Uterus (tissue), 4 donors: ENCODE data around the gene PLBD2. TPM values are rescaled to one million over a fixed set of nuclear protein-coding genes. Genes with fewer than 3 reads are reported as not detected.

Experiments used
- DNase-seq, 2 donors: peaks; one replicate each; pipeline ENCODE4 v3.0.0-alpha.2; 2019 to 2020
- H3K27ac ChIP-seq, 2 donors: fragments of 200-600 bp; sonication (generic); 1 replicate in 1 of 2; 2 replicates in 1 of 2; pipeline ENCODE4 v1.5.1; 2016 to 2018
- H3K27me3 ChIP-seq, 2 donors: fragments of 200-600 bp; sonication (generic); one replicate each; pipeline ENCODE4 v1.5.1; 2018 to 2019; ENCODE audit warnings: control low read depth in 1 of 2
- H3K36me3 ChIP-seq, 2 donors: fragments of 200-600 bp; sonication (generic); one replicate each; pipeline ENCODE4 v1.5.1; 2019; ENCODE audit warnings: control low read depth in 1 of 2
- H3K4me1 ChIP-seq, 2 donors: fragments of 200-600 bp; sonication (generic); one replicate each; pipeline ENCODE4 v1.5.1; 2018 to 2019; ENCODE audit warnings: control low read depth in 1 of 2
- H3K4me3 ChIP-seq, 2 donors: fragments of 200-600 bp; sonication (generic); 1 replicate in 1 of 2; 2 replicates in 1 of 2; pipeline ENCODE4 v1.5.1; 2018 to 2019; ENCODE audit warnings: mild to moderate bottlenecking in 1 of 2
- H3K9me3 ChIP-seq, 2 donors: fragments of 200-600 bp; sonication (generic); one replicate each; pipeline ENCODE4 v1.5.1; 2019; ENCODE audit warnings: control low read depth in 1 of 2
- CTCF ChIP-seq, 4 experiments: fragments of 200-600 bp in 2 of 4; fragments of 450-650 bp in 2 of 4; sonication (generic) in 2 of 4; IDR thresholded peaks; one replicate each; pipeline ENCODE4 v1.5.1; 2016 to 2019; ENCODE audit warnings: antibody characterized with exemption in 4 of 4, mild to moderate bottlenecking in 2 of 4, moderate library complexity in 1 of 4
- POLR2A ChIP-seq, 2 donors: fragments of 450-650 bp; IDR thresholded peaks; one replicate each; pipeline ENCODE4 v1.6.1; 2016; ENCODE audit warnings: antibody characterized with exemption in 2 of 2, mild to moderate bottlenecking in 1 of 2, moderate library complexity in 1 of 2
- intact Hi-C: fragments of 100-400 bp; cut with DNase I; formaldehyde crosslinking; loops from one replicate; pipeline ENCODE4 v1.15.1; 2023; ENCODE audit warnings: low total_unique reads
- total RNA-seq, 4 donors: library from RNA; depleted of rRNA in 3 of 4; stranded (reverse); fragments of >200 nt in 3 of 4; gene quantifications; one replicate each; pipeline versions ENCODE4 v1.1.0 to v1.2.4, GENCODE V29; 2014 to 2023
- donor health status: DM: yes; HTN: yes; CAD: no.

PLBD2 gene
- total RNA-seq, 4 donors from 2014 or later: 20.7 to 38.6 (median 29.8) TPM

DNA sequence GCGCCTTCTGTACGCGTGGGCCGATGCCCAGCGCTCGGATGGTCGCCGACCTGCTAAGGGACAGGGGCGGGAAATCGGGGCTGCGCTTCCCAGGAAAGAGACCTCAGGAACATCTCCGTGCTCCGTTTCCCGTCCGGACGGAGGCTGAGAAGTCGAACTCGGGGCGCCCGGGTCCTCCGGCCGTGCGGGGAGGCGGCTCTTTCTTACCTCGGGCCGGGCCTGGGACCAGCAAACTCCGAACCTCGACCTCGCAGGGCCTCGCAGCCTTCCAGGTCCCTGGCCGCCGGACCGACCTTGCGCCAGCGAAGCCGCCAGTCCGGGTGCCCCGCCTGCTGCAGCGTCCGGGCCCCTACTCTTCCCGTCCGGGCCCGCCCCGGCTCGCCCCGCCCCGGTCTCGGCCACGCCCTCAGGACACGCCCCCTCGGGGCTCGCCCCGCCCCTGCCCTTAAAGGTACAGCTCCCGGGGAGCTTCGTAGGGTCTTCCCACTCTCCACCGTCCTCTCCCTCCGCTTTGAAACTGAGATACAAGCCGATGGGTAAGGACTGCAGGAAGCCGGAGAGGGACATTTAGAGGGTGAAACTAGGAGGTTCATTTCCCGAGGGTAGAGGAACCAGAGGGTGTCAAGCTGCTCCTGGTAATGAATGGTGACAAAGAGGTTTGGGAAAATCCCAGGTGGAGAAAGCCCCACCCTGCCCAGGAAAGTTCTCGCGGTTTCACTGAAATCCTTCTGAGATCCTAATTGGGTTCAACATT lies 23.4 kb upstream of the PLBD2 start, which contains the start of gene SLC8B1:
Gene SLC8B1 (minus strand): TSS at position 324 of the 754 bp plus-strand sequence. CDS start 2,231 bp downstream, outside the sequence.
- TF ChIP-seq CTCF (IDR thresholded peaks at IDR 0.05): no peak
- TF ChIP-seq POLR2A (IDR thresholded peaks at IDR 0.05): peak; percentile 84 to 91
- H3K36me3 ChIP-seq: no peaks in the 10 kb centered on the region
- intact Hi-C loops: no loop called here

DNA sequence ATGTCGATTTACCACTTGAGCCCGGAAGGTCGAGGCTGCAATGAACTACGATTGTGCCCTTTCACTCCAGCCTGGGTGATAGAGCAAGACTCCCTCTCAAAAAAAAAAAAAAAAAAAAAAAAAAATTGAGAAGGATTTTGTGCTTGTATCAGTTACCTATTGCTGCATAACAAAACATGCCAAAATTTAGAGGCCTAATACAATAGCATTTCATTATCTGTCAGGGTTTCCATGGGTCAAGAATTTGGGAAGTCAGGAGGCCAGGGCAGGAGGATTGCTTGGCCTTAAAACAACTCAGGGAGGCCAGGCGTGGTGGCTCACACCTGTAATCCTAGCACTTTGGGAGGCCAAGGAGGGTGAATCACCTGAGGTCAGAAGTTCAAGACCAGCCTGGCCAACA lies 18.8 kb upstream of the PLBD2 start:
- H3K27me3 ChIP-seq: no peaks in the 10 kb centered on the region
- no peak overlapping the region for H3K4me3 ChIP-seq
- no peaks in the 10 kb centered on the region for H3K36me3 ChIP-seq
- H3K27ac ChIP-seq: no peak overlapping the region
- no peak for DNase-seq
- TF ChIP-seq POLR2A (IDR thresholded peaks at IDR 0.05) (no peak), CTCF (IDR thresholded peaks at IDR 0.05) (no peak)
- intact Hi-C loops: no loop called here
- H3K9me3 ChIP-seq: no peaks in the 10 kb centered on the region
- H3K4me1 ChIP-seq: no peaks in the 10 kb centered on the region

More for the DNA sequence above, 23.4 kb upstream of the PLBD2 start, which contains the start of gene SLC8B1:
- H3K4me3 ChIP-seq: peak within 1 kb of the TSS; percentile 71 to 82
- peak within 1 kb of the TSS; percentile 58 to 74 for H3K27ac ChIP-seq
- H3K27me3 ChIP-seq: no peaks in the 10 kb centered on the region
- H3K4me1 ChIP-seq: no peaks in the 10 kb centered on the region
- no peaks in the 10 kb centered on the region for H3K9me3 ChIP-seq
- DNase-seq: peak; percentile 85 to 92

- intact Hi-C loops: no loop called here
- H3K36me3 ChIP-seq: no peaks in the 10 kb centered on the region
- H3K4me1 ChIP-seq: no peaks in the 10 kb centered on the region
- no peaks in the 10 kb centered on the region for H3K9me3 ChIP-seq
- no peak overlapping the region for H3K4me3 ChIP-seq
- no peaks in the 10 kb centered on the region for H3K27me3 ChIP-seq
- TF ChIP-seq POLR2A (IDR thresholded peaks at IDR 0.05) (no peak), CTCF (IDR thresholded peaks at IDR 0.05) (no peak)
- no peak overlapping the region for H3K27ac ChIP-seq
- DNase-seq: no peak
These were observed 18.3 kb upstream of the PLBD2 start for GRCh38 chr12:113340061-113340460.

GRCh38 chr12:113341535-113341934 lies 16.9 kb upstream of the PLBD2 start:
- no peak overlapping the region for H3K4me3 ChIP-seq
- H3K27ac ChIP-seq: no peak overlapping the region
- H3K36me3 ChIP-seq: no peaks in the 10 kb centered on the region
- no peak for DNase-seq
- H3K27me3 ChIP-seq: no peaks in the 10 kb centered on the region
- intact Hi-C loops: no loop called here
- no peaks in the 10 kb centered on the region for H3K4me1 ChIP-seq
- H3K9me3 ChIP-seq: no peaks in the 10 kb centered on the region
- TF ChIP-seq POLR2A (IDR thresholded peaks at IDR 0.05) (no peak), CTCF (IDR thresholded peaks at IDR 0.05) (no peak)

DNA sequence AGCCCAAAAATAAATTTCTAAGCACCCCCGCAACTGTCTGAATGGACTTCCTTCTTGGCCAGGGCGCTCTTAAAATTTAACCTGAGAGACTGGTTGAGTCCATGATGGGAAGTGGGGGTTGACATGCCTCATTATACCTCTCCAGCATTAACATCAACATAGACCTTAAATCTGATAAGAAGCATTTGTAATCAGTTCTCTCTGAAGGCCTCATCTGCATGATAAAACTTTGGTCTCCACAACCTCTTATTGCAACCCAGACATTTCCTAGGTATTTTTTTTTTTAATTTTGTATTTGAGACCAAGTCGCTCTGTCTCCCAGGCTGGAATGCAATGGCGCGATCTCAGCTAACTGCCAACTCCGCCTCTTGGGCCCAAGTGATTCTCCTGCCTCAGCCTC lies 13.1 kb upstream of the PLBD2 start:
- no peaks in the 10 kb centered on the region for H3K9me3 ChIP-seq
- no peaks in the 10 kb centered on the region for H3K4me1 ChIP-seq
- no peak for TF ChIP-seq CTCF (IDR thresholded peaks at IDR 0.05)
- TF ChIP-seq POLR2A (IDR thresholded peaks at IDR 0.05): no peak
- H3K4me3 ChIP-seq: no peak overlapping the region
- DNase-seq: no peak
- H3K27me3 ChIP-seq: no peaks in the 10 kb centered on the region
- no peak overlapping the region for H3K27ac ChIP-seq
- H3K36me3 ChIP-seq: no peaks in the 10 kb centered on the region
- intact Hi-C loops: no loop called here
